Parietal lobe (tissue), 2 donors: Measurements from ENCODE around the gene CCDC170. TPM values are rescaled to one million over a fixed set of nuclear protein-coding genes. Genes with fewer than 3 reads are reported as not detected.

Source experiments
- small RNA-seq: library from RNA; depleted of rRNA; stranded (forward); fragments of <200 nt; gene quantifications from one replicate; pipeline ENCODE3, GENCODE V24; 2014; ENCODE audit warnings: low replicate concordance
- total RNA-seq: library from RNA; depleted of rRNA; stranded (reverse); fragments of >200 nt; gene quantifications from one replicate; pipeline ENCODE4 v1.2.3, GENCODE V29; 2014

Gene CCDC170, protein sequence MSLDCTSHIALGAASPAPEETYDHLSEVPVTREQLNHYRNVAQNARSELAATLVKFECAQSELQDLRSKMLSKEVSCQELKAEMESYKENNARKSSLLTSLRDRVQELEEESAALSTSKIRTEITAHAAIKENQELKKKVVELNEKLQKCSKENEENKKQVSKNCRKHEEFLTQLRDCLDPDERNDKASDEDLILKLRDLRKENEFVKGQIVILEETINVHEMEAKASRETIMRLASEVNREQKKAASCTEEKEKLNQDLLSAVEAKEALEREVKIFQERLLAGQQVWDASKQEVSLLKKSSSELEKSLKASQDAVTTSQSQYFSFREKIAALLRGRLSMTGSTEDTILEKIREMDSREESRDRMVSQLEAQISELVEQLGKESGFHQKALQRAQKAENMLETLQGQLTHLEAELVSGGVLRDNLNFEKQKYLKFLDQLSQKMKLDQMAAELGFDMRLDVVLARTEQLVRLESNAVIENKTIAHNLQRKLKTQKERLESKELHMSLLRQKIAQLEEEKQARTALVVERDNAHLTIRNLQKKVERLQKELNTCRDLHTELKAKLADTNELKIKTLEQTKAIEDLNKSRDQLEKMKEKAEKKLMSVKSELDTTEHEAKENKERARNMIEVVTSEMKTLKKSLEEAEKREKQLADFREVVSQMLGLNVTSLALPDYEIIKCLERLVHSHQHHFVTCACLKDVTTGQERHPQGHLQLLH
- total RNA-seq = 2.8 TPM

DNA sequence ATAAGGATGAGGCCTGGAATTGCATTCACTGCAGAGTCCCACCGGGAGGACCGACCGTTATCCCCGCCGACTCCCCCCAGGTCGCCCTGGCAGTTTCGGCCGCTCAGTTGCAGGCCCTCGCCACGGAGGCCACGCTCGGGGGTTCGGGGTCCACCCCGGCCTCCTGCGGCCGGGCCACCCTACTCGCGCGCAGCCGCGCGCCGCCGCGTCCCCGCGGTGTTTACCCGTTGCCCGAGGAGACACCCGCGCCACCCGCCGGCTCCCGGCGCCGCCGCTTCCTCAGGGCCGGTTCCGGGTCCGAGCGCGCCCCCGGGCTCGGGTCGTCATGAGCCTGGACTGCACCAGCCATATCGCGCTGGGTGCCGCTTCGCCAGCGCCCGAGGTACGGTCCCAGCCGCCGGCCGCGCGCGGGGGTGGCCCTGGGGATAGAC, at the start of gene CCDC170:
TSS of gene CCDC170 (plus strand) at position 214 of the 431 bp plus-strand sequence. CDS start at position 326, 112 bp downstream.

DNA sequence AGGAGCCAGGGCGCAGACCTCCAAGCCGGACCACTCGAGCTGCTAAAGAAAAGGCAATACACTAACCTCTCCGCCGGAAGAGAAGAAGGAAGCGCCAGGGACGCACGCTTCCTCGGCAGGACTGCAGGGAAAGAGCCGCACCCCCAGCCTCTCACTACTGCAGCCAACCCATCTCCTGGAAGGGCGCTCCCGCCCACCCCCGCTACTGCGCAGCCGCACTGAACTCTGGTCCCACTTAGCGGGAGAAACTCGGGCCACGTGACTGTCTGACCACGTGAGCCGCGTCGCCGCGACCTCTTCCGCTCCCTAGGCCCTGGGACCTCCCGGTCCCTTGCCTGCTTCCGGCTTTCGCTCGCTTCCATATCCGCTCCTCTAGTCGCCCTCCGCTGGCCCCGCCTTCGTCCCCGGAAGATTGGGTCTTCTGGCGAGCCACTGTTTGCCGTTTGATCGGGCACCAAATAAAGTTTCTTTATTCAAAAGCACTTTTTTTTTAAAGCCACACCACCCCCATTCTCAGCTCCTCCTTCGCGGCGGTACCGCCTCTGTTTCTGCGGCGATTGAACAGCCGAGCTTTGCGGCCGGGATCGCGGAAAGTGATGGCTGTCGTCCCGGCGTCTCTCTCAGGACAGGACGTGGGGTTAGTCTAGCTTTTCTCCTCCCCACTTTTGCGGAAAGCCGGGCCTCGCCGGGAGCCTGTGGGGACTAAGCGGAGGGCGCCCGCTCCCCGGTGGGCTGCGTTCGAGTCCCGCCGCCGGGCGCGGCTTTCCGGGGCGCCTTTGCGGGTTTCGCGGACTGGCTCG, 41.7 kb upstream of the CCDC170 start, which contains the start of gene RMND1:
TSS of gene RMND1 (minus strand) at position 177 of the 800 bp plus-strand sequence. CDS start 6,315 bp downstream, outside the sequence.

Small RNA genes within 50 kb of the gene (small RNA-seq; reads per million reads assigned to genes)
- not detected for gene RNU6-813P

Other genes starting within 250 kb of the CCDC170 start
- 10.3 TPM for gene ZBTB2, start 102.5 kb upstream of the CCDC170 start, total RNA-seq
- gene RMND1, start 41.9 kb upstream of the CCDC170 start, total RNA-seq = 36.9 TPM